Measurements from ENCODE around the gene CHST14.
A peak's percentile ranks its signal among the peaks of the same experiment; 100 is the strongest.

CHST14 gene

DNA sequence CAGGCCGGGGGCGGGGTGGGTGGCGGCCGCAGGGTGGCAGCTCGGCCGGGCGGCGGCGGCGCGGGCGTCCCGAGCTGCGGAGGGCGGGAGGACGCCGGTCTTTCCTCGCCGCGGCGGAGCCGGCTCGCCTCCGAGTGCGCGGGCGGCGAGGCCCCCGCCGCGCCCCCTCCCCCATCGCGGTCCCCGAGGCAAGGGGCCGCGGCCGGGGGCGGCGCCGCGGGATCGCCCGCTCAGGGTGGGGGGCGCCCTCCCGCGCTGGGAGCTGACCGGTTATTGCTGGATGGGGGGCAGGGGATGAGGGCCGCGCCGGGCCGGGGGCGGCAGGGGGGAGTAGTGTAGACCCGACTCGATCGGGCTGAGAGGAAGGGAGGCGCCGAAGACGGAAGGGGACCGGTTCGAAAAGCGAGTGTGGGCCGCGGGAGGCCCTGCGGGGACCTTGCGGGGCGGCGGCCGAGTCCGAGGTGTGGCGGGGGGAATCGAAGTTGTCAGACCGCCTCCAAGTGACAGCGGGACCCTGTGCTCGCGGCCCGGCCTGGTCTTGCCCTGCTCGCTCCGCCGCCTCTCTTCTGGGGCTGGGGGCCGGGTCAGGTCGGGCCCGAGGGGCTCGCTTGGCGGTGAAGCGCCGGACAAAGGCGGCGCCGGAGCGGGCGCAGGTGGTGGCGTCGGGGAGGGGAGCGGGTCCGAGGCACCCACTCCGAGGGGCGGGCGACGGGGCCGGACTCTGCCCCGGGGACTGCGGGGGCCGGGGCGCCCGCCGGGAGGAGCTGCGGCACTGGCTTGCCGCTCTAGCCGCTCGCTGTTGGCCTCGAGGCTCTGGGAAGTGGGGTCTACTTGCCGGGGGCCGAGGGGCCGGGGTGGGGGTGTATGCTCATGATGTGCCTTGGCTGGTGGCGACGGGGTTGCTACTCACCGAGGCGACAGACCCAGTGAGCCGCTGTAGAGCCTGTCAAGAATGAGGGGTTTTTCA, 28.9 kb upstream of the CHST14 start:
- DNase-seq, result no peak

DNA sequence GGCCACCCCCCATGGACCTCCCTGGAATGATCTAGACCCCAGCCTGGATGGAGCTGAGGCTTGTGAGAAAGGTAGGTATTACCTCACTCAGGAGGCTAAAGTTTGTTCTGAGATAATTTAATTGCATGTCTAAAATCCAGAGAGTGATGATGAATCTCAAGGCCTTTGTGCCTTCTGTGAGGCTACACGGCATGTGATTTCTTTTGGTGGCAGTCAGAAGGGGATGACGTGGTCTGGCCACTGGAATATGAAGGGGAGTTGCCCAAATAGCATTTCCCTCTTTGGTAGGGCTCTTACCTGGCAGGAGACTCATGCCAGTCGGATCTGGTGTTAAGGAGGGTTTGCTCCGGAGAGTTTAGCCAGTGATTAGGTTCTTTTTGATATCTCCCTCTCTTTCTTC, 27.5 kb upstream of the CHST14 start:
- no peak for DNase-seq

DNA sequence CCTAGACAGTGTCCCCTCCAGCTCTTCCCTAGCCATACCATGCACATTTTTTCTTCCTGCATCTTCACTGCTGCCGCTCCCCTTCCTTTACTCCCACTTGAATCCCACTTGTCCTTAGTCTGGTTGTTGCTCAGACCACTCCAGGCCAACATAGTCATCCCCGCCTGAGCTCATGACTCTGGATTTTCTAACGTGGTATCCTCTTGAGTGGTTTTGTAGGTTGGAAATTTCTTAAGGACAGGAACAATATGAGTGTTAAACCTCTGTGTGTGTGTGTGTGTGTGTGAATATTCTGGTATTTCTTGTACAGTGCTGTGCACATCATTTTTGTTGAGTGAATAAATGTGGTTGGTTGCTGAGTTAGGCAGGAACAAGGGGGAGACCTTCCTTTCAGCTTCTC, 26.9 kb upstream of the CHST14 start:
- no peak for DNase-seq

DNA sequence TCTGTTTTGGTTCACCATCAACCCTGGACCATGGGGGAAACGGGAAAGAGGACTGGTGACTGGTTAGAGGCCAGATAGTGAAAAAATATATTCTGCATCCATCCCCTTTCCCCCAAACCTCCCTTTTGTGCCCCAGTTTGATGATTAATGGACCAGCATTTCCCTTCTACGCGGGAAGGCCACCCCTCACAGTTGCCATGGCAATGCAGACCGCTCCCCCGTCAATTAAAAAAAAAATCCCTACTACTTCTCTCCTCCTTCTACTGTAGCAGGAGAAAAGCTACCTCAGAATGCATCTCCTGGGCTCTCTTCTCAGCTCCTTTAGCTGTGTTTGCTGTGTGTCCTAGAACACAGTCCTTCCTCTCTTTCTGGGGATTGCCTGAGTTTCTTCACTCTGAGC, 26.0 kb upstream of the CHST14 start:
- no peak for DNase-seq

DNA sequence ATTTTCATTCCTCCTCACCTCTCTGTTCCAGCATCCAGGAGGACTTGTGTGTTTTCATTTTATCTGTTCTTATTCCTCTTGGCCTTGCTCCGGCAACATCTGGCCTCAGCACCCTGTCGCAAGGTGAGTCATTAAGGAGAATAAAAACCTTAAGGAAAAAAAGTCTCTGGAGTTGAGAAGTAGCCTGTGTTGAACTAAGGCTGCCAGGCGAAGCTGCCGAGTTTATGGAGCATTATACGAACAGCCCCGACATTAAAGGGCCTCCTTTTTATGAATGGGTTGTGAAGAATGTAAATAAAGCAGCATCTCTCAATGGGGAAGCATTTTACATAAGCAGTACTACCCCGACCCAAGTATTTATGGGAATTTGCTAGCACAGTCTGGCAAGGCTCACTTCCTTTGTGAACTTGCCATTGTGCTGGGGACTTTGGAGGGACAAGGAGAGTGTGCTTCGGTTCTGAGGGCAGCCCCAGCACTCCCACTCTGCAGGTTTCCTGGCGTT, 25.3 kb upstream of the CHST14 start:
- no peak for DNase-seq

DNA sequence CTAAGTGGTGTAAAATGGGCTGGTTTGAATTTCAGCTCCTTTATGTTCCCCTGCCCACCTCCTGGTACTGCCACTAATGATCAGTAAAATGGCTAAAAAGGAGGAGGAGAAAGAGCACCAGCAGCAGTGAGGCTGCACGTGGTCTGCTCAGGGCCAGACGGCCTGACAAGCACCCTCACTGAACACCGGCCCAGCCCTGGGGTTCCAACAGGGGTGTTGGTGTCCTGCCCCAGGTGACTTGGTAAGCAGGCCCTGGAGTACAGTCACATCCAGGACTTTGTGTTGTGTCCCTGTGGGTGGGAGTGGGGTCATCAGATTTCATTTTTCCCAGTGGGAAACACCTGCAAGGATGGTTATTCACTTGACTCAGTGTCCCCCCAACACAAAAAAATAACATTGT, 24.6 kb upstream of the CHST14 start:
- no peak for DNase-seq

DNA sequence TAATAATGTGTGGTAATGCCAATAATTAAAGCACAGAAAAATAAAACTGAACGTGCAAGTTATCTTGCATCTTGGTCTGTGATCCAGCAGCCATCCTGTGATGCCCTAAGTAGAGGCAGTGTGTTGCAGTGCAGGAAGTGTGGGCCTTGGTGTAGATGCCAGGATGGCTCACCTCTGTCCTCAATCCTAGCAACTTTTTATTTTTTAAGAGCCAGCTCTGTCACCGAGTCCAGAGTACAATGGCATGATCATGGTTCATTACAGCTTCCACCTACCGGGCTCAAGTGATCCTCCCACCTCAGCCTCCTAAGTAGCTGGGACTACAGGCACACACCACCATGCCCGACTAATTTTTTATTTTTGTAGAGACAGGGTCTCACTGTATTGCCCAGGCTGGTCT, 22.4 kb upstream of the CHST14 start:
- no peak for DNase-seq

DNA sequence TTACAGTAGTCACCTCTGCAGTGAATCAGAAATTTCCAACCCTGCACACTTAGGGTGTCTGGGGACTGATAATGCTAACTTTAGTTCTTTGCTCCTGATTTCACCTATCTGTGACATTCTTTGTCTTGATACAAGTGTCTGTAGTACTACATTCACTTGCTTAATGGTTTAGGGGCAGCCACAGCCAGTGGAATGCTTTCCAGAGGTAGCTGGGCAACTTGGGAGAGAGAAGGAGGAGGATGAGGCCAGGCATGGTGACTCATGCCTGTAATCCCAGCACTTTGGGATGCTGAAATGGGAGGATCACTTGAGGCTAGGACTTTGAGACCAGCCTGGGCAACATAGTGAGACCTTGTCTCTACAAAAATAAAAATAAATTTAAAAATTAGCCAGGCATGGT, 21.5 kb upstream of the CHST14 start:
- DNase-seq, result no peak

DNA sequence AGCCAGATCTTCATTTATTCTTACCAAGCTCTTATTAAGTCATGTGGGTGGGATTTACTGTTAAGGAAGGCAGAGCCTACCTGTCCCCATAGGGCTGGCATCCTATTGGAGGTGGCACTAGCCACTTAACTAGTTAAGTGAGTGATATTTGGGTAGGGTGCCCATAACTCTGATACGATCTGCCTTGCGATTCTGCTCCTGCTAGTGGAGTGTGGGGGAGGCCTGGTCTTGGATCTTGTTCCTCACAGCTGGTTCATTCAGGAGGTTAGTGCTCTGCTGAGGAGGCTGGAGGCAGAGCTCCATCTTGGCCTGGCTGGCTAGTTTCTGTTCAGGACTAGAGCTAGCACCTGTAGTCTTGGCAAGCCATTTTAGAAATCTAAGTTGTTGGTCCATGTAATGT, 20.7 kb upstream of the CHST14 start:
- no peak for DNase-seq

DNA sequence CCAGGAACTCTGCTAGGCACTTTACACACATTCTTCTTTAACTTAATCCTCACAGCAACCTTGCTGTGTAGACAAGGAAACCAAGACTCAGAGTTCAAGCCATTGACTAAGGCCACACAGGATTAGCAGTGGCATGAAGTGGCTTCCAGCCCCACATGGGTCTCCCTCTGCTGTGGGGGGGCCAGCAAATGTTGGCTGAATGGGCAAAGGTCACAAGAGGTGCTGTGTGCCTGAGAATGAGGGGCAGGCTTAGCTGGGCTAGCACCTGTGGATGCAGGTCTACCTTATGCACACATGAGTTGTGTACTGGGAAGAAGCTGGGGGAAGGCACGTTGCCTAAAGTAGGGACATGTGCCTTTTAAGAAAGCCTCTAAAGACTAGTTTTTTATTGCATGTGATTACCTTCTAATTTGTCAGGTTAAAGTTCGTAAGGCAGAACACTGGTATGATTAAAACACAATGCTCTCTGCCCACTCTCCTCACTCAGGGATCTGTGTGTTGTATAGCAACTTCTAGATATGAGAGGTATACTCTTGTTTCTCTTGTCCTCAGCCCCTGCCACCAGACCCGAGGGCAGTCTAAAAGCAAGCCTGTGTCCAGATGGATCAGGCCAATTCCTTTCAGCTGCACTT, 19.1 kb upstream of the CHST14 start:
- no peak for DNase-seq

DNA sequence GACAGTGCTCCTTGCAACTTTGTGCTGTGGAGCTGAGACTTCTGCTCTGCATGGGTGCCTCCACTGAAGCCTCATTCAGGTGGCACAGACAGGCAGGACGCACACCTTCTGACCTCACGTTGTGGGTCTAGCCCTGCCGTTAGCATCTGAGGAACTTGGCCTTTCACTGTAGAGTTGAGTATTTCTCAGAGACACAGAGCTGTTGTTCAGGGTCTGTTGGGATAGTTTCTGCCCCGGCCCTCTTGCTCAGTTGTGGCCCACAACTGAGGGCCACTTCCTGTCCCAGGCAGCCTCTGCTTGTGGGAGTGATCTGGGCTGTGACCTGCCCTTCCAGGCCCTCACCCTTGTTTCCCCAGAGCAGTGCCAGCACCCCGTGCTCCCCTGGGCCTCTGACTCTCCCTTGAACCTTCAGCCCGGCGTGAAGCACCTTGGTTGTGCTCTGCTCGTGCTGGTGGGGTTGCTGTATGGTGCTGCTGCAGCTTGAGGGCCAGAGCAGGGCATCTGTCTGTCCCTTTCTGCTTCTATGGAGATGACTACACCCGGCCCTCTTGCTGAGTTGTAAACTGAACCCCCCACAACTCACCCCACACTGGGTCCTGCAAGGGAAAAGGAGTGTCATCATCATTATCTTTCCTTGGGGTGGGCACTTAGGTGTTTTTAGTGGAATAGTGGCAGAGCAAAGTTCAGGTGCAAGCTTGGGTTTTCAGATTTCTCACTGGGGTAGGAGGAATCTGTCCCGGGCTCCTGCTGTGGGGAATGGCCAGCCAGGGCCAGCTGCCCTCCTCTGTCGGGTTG, 18.3 kb upstream of the CHST14 start:
- DNase-seq, result no peak

DNA sequence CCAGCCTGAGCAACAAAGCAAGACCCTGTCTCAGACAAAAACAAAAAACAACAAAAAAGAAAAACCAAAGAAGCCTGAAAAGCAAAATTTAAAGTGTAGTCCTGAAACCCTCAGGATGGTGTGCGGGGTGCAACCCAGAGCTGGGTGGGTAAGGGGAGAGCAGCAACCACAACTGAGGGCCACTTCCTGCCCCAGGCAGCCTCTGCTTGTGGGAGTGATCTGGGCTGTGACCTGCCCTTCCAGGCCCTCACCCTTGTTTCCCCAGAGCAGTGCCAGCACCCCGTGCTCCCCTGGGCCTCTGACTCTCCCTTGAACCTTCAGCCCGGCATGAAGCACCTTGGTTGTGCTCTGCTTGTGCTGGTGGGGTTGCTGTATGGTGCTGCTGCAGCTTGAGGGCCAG, 16.8 kb upstream of the CHST14 start:
- peak in 1 of 2 donors; percentile 33 for DNase-seq

DNA sequence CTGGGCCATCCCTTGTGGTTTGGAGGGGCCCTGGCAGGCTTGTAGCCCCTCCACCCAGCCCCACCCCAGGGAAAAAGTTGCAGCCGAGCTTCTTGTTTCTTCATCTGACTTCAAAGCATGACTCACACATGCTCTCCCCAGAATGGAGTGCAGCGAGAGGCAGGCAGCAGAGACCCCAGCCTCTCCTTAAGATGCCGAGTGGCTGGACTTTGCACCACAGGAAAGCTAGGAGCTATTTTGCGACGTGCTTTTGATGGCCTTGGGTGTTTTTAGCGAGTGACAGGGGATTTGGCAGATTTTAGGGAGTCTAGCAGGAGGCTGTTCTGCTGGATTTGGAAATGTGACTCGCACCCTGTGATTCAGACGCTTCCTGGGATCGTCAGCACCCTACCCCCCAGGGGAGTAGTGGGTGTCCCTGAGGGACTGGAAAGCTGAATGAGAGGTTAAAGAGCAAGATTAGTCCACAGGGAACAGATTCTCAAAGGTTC, 15.8 kb upstream of the CHST14 start:
- no peak for DNase-seq

DNA sequence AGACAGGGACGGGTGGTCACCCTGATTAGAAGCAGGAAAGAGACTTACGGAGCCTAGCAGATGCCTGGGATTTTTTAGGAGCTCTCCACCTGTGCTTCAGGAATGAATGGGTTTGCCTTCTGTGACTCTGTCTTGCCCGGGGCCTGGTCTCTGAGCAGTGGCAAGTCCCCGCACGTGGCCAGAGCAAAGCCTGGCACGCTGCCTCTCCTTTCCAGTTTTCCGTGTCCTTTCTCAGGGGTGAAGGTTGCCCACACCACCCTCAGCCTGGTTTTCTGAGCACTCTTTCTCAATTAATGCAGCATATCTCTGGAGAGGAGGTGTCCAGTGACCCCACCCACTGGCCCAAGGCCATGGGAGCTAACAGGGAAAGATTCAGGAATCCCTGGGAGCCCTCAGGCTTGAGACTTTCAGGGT, 14.5 kb upstream of the CHST14 start:
- no peak for DNase-seq

DNA sequence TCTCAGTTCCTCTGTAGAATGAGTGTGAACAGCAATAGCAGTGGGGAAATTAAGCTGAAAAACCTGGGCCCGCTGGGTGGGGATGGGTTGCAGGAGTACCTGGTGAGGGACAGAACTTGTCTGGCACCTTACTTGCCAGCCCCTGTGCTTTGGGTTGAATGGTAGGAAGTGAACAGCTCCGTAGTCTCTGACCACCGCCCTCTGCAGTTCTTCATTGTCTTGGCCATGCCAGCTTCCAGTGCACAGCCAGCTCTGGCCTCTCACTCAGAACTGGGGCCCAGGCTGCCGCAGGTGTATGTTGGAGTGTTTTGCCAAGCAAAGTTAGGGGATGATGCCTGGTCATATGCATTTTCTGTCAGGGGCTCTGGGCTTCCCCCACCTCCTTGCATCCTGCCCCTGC, 14.0 kb upstream of the CHST14 start:
- DNase-seq, result no peak

DNA sequence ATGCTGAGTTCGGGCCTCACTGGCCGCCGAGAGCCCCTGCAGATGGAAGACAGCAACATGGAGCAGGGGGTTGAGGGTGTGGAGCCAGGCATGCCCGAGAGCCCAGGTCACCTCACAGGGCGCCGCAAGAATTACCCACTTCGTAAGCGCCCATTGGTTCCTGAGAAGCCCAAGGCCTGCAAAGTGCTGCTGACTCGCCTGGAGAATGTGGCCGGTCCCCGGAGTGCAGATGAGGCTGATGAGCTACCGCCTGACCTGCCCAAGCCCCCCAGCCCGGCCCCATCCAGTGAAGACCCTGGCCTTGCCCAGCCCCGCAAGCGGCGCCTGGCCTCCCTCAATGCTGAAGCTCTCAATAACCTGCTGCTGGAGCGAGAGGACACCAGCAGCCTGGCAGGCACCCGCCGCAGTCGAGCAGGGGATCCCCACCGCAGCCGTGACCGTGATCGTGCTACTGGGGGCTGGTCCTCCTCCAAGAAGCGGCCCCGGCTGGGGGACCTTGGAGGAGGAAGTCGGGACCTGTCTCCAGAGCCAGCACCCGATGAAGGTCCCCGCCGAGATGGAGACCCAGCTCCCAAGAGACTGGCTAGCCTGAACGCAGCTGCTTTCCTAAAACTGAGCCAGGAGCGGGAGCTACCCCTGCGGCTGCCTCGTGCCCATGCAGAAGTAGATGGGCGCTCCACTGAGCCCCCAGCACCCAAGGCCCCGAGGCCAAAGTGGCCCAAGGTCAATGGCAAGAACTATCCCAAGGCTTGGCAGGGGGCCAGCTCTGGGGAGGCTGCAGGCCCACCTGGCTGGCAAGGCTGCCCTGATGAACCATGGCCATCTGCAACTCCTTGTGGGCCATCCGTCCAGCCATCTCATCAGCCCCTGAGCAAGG, 12.1 kb upstream of the CHST14 start:
- no peak for DNase-seq

DNA sequence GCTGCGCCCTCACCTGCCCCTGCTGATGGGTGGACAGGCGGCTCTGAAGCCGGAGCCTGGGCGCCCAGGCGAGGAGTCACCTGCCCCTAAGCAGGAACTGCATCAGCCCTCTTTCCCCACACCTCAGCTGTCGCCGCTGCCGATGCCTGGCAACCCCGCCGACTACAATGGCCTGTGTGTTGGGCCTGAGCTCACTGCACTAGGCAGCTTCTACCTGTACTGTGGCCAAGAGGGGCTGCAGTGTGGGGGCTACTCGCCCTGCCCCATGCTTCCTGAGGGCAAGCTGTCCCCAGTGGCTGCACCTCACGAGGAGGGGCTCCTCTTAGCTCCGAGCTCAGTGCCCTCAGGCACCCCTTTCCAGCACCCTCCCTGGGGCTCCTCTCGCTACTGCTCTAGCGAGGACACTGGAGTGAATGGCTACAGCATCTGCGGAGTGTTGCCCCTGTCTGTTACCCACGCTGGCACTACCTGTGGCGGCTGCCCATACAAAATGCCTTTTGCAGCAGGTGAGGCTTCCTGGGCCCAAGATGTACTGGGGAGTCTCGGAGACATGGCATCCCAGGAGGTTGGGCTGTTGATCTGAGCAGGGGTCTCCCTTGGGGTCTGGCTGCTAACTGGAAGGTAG, 11.3 kb upstream of the CHST14 start:
- no peak for DNase-seq

DNA sequence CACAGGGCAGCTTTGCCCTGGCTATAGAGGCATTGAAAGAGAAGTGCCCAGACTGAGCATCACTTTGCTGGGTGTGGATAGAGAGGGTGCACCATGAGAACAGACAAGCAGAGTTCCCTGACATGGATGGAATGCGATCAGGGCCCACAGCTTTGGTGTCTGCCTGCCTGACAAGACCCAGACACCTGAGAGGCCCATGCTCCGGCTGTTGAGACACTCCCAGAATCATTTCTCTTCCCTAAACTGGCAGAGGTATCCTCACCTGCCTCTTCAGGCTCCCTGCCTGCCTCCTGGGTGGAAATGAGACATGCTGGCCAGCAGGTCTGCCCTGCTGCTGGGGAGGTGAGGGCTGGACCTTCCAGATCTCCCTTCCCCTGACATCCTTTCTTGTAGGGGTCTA, 10.4 kb upstream of the CHST14 start:
- DNase-seq, result no peak

DNA sequence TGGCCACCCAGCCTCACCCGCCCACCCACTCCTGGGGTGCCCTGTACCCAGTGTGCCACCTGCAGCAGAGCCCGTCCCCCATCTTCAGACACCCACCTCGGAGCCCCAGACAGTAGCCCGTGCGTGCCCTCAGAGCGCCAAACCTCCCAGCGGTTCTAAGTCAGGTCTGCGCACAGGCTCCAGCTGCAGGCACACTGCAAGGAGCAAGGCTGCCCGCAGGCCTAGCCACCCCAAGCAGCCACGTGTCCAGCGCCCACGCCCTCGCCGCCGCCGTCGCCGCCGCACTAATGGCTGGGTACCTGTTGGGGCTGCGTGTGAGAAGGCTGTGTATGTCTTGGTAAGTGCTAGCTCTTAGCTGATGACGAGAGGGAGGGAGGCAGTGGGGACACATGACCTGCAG, 8.8 kb upstream of the CHST14 start:
- no peak for DNase-seq

DNA sequence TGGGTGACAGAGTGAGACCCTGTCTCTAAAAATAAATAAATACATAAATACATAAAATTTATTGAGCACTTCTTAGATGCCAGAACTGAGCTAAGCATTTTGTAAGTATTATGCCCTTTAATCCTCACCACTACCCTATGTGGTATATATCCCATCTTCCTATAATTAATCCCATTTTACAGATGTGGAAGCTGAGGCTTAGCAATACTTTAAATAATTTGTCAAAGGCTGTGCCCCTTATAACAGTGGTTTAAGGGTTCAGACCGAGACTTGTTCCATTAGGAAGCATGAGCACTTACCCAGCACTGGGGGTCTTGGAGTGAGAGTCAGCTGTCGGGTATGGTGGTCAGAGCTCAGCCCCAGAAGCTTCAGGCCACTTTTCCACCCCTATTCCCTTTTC, 7.5 kb upstream of the CHST14 start:
- DNase-seq, result no peak

DNA sequence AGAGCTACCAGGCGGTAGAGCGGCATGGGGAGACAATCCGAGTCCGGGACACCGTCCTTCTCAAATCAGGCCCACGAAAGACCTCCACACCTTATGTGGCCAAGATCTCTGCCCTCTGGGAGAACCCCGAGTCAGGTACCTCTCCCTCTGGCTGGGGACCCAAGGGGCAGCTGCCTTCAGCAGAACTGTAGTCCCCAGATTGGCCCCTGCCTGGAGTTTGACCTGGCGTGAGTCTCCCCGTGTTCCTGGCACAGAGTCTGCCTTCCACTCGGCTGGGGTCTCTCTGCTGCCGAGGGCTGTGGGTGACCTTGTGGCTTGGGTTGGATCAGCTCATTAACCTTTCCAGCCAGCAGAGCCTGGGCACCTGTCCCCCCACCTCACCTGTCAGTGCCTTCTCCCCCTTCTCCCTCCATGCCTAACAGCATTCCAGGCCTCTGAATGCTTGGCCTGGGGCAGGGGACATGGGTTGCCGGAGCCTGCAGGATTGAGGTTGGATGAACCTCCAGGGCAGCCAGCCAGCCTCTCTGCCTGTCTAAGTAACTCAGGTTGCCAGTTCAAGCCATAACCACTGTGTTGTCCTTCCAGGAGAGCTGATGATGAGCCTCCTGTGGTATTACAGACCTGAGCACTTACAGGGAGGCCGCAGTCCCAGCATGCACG, 6.8 kb upstream of the CHST14 start:
- no peak for DNase-seq
